ENCODE results near the gene RNF2.

RNF2 gene

DNA sequence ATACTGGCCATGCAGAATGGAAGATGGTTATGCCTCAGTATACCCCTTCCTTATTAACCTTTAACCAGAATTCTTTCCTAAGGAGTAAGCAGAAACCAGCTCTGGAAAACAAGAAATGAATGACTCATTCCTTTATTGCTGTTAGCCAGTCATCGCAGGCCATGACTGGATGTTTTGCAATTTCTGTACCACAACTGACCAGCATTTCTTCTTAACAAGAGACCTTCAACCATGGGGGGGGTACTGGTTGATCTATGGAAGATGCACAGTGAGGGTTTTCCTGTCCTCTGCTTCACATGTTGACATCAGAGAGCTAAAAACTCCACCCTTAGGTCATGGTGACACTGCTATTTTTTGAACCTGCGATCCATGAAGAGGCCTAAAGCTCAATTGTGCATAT is 28.0 kb upstream of the RNF2 start:
- Histone ChIP-seq H4K91ac (ENCODE audit: low read depth, low read length) (no peak overlapping the region), H3K4me1 (ENCODE audit: control insufficient read depth in 1 of 2, insufficient read depth in 2 of 2, low read length in 2 of 2) (peaks cover 5 to 9% of the 10 kb centered on the region in 2 experiments), H2AFZ (ENCODE audit: insufficient read depth, low read length, poor library complexity) (no peak overlapping the region), H2BK120ac (ENCODE audit: insufficient read depth, low read length, poor library complexity) (no peak overlapping the region), H3K4me2 (ENCODE audit: low read length) (no peak overlapping the region), H3K36me3 (ENCODE audit: control insufficient read depth in 1 of 2, insufficient read depth in 2 of 2, low read length in 2 of 2) (no peaks in the 10 kb centered on the region), H3K9ac (ENCODE audit: low read length) (no peak overlapping the region), H3K79me1 (ENCODE audit: low read length) (peaks cover 7% of the 10 kb centered on the region), H3K23ac (ENCODE audit: low read length) (no peak overlapping the region), H3K18ac (ENCODE audit: low read length) (no peak overlapping the region), H4K12ac (ENCODE audit: low read depth, low read length) (no peak overlapping the region), H3K27ac (ENCODE audit: low read depth, low read length) (no peak overlapping the region), H2BK12ac (ENCODE audit: low read length) (no peak overlapping the region), H3K4ac (ENCODE audit: low read depth, low read length) (no peak overlapping the region), H2BK5ac (ENCODE audit: low read depth, low read length, poor library complexity) (no peak overlapping the region), H3K79me2 (ENCODE audit: control insufficient read depth, insufficient read depth, low read length, poor library complexity) (no peaks in the 10 kb centered on the region), H3K14ac (ENCODE audit: low read length) (no peak overlapping the region), H2AK5ac (ENCODE audit: low read length) (no peak overlapping the region), H4K8ac (ENCODE audit: low read depth, low read length) (no peak overlapping the region), H3K27me3 (ENCODE audit: insufficient read depth, low read length) (no peaks in the 10 kb centered on the region), H3K4me3 (ENCODE audit: low read depth, low read length) (no peak overlapping the region), H3K9me3 (ENCODE audit: insufficient read depth, low read depth, low read length) (no peaks in the 10 kb centered on the region)
- DNase-seq, result peak; percentile 85 to 86
- no CpG with 5 or more reads among the region's 2 CpGs for WGBS (ENCODE audit: extremely low coverage, insufficient coverage, insufficient read length)

DNA sequence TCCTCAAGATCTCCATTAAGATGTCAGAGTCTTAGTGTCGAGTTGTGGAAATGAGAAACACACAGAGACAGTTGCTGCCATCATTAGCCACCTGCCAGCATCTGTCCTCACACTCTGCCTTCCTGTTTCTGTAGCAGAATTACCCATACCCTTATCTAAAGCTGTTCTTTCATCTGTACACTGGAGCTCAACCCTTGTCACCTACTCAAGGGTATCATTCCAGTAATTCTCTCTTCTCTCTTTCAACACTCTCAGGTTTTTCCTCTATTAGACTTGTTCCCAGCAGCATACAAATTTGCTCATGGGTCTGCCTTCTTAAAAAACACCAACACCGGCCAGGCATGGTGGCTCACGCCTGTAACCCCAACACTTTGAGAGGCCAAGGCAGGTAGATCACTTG is 27.4 kb upstream of the RNF2 start:
- H3K27me3 ChIP-seq (ENCODE audit: insufficient read depth, low read length), result no peaks in the 10 kb centered on the region
- no peak overlapping the region for H3K14ac ChIP-seq (ENCODE audit: low read length)
- H3K4me3 ChIP-seq (ENCODE audit: low read depth, low read length), result no peak overlapping the region
- H3K36me3 ChIP-seq (ENCODE audit: control insufficient read depth in 1 of 2, insufficient read depth in 2 of 2, low read length in 2 of 2), result no peaks in the 10 kb centered on the region
- peaks cover 7% of the 10 kb centered on the region for H3K79me1 ChIP-seq (ENCODE audit: low read length)
- no peak overlapping the region for H4K12ac ChIP-seq (ENCODE audit: low read depth, low read length)
- no peak overlapping the region for H3K4me2 ChIP-seq (ENCODE audit: low read length)
- H2AFZ ChIP-seq (ENCODE audit: insufficient read depth, low read length, poor library complexity), result no peak overlapping the region
- H3K79me2 ChIP-seq (ENCODE audit: control insufficient read depth, insufficient read depth, low read length, poor library complexity), result no peaks in the 10 kb centered on the region
- H3K9ac ChIP-seq (ENCODE audit: low read length), result no peak overlapping the region
- H4K91ac ChIP-seq (ENCODE audit: low read depth, low read length), result peak overlapping the region; percentile 42
- no CpG with 5 or more reads among the region's 3 CpGs for WGBS (ENCODE audit: extremely low coverage, insufficient coverage, insufficient read length)
- no peak overlapping the region for H2BK5ac ChIP-seq (ENCODE audit: low read depth, low read length, poor library complexity)
- H2BK12ac ChIP-seq (ENCODE audit: low read length), result peak overlapping the region; percentile 71
- H3K18ac ChIP-seq (ENCODE audit: low read length), result no peak overlapping the region
- peak overlapping the region; percentile 54 for H2AK5ac ChIP-seq (ENCODE audit: low read length)
- DNase-seq, result peak; percentile 32 to 73
- H3K4ac ChIP-seq (ENCODE audit: low read depth, low read length), result no peak overlapping the region
- peaks cover 5 to 9% of the 10 kb centered on the region in 2 experiments for H3K4me1 ChIP-seq (ENCODE audit: control insufficient read depth in 1 of 2, insufficient read depth in 2 of 2, low read length in 2 of 2)
- H3K27ac ChIP-seq (ENCODE audit: low read depth, low read length), result no peak overlapping the region
- no peaks in the 10 kb centered on the region for H3K9me3 ChIP-seq (ENCODE audit: insufficient read depth, low read depth, low read length)
- H4K8ac ChIP-seq (ENCODE audit: low read depth, low read length), result no peak overlapping the region
- peak overlapping the region; percentile 66 for H2BK120ac ChIP-seq (ENCODE audit: insufficient read depth, low read length, poor library complexity)
- no peak overlapping the region for H3K23ac ChIP-seq (ENCODE audit: low read length)

DNA sequence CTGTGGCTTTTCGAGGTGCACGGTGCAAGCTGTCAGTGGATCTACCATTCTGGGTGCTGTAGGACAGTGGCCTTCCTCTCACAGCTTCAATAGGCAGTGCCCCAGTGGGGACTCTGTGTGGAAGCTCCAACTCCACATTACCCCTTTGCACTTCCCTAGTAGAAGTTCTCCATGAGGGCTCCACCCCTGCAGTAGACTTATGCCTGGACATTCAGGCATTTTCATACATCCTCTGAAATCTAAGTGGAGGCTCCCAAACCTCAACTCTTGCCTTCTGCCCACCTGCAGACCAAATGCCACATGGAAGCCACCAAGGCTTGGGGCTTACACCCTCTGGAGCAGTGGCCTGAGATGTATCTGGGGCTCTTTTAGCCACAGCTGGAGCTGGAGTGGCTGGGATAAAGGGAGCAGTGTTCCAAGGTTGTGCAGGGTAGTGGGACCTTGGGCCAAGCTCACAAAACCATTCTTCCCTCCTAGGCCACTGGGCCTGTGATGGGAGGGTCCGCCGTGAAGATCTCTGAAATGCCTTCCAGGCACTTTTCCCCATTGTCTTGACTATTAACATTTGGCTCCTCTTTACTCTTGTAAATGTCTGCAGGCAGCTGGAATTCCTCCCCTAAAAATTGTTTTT is 18.0 kb upstream of the RNF2 start:
- H3K27ac ChIP-seq (ENCODE audit: low read depth, low read length), result no peak overlapping the region
- no peak for DNase-seq

DNA sequence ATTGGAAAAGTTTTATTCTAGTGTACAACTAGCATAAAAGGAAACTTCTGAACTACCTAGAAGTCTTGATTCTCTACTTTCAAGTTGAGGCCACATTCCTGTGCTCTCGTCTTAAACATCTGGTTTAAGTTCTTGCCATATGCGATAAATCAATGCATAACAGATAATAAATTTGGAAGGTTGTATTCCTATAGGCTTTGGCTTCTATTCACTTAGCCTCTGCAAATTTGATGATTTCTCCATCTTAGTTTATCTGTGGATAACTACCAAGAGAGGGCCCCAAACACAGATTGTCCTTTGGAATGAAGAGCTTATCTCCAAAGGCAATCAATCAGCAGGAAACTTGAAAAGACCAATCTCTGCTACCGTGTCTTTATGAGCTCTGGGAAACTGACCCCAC is 11.7 kb upstream of the RNF2 start:
- no peak overlapping the region for H2BK5ac ChIP-seq (ENCODE audit: low read depth, low read length, poor library complexity)
- no CpG with 5 or more reads among the region's 3 CpGs for WGBS (ENCODE audit: extremely low coverage, insufficient coverage, insufficient read length)
- H3K79me1 ChIP-seq (ENCODE audit: low read length), result no peaks in the 10 kb centered on the region

More for the DNA sequence above, 18.0 kb upstream of the RNF2 start:
- Histone ChIP-seq H3K18ac (ENCODE audit: low read length) (no peak overlapping the region), H3K4ac (ENCODE audit: low read depth, low read length) (no peak overlapping the region), H4K91ac (ENCODE audit: low read depth, low read length) (no peak overlapping the region), H2BK120ac (ENCODE audit: insufficient read depth, low read length, poor library complexity) (no peak overlapping the region), H3K79me1 (ENCODE audit: low read length) (no peaks in the 10 kb centered on the region), H3K9me3 (ENCODE audit: insufficient read depth, low read depth, low read length) (peaks cover 10% of the 10 kb centered on the region), H3K4me2 (ENCODE audit: low read length) (no peak overlapping the region), H2BK5ac (ENCODE audit: low read depth, low read length, poor library complexity) (no peak overlapping the region), H2BK12ac (ENCODE audit: low read length) (no peak overlapping the region), H4K8ac (ENCODE audit: low read depth, low read length) (no peak overlapping the region), H3K4me3 (ENCODE audit: low read depth, low read length) (no peak overlapping the region), H3K14ac (ENCODE audit: low read length) (no peak overlapping the region), H2AK5ac (ENCODE audit: low read length) (no peak overlapping the region), H3K36me3 (ENCODE audit: control insufficient read depth in 1 of 2, insufficient read depth in 2 of 2, low read length in 2 of 2) (no peaks in the 10 kb centered on the region), H4K12ac (ENCODE audit: low read depth, low read length) (no peak overlapping the region), H3K79me2 (ENCODE audit: control insufficient read depth, insufficient read depth, low read length, poor library complexity) (no peaks in the 10 kb centered on the region), H3K23ac (ENCODE audit: low read length) (no peak overlapping the region), H2AFZ (ENCODE audit: insufficient read depth, low read length, poor library complexity) (no peak overlapping the region), H3K27me3 (ENCODE audit: insufficient read depth, low read length) (no peaks in the 10 kb centered on the region), H3K9ac (ENCODE audit: low read length) (no peak overlapping the region), H3K4me1 (ENCODE audit: control insufficient read depth in 1 of 2, insufficient read depth in 2 of 2, low read length in 2 of 2) (no peaks in the 10 kb centered on the region)
- WGBS (ENCODE audit: extremely low coverage, insufficient coverage, insufficient read length), result no CpG with 5 or more reads among the region's 4 CpGs

More for the DNA sequence above, 11.7 kb upstream of the RNF2 start:
- Histone ChIP-seq H3K4me1 (ENCODE audit: control insufficient read depth in 1 of 2, insufficient read depth in 2 of 2, low read length in 2 of 2) (no peaks in the 10 kb centered on the region), H2BK12ac (ENCODE audit: low read length) (no peak overlapping the region), H4K91ac (ENCODE audit: low read depth, low read length) (no peak overlapping the region), H3K9ac (ENCODE audit: low read length) (no peak overlapping the region), H3K27me3 (ENCODE audit: insufficient read depth, low read length) (no peaks in the 10 kb centered on the region), H2AFZ (ENCODE audit: insufficient read depth, low read length, poor library complexity) (no peak overlapping the region), H3K18ac (ENCODE audit: low read length) (no peak overlapping the region), H3K4me3 (ENCODE audit: low read depth, low read length) (no peak overlapping the region), H3K36me3 (ENCODE audit: control insufficient read depth in 1 of 2, insufficient read depth in 2 of 2, low read length in 2 of 2) (no peaks in the 10 kb centered on the region), H3K4me2 (ENCODE audit: low read length) (no peak overlapping the region), H3K4ac (ENCODE audit: low read depth, low read length) (no peak overlapping the region), H3K23ac (ENCODE audit: low read length) (no peak overlapping the region), H3K79me2 (ENCODE audit: control insufficient read depth, insufficient read depth, low read length, poor library complexity) (no peaks in the 10 kb centered on the region), H4K8ac (ENCODE audit: low read depth, low read length) (no peak overlapping the region), H3K27ac (ENCODE audit: low read depth, low read length) (no peak overlapping the region), H3K14ac (ENCODE audit: low read length) (no peak overlapping the region), H4K12ac (ENCODE audit: low read depth, low read length) (no peak overlapping the region), H3K9me3 (ENCODE audit: insufficient read depth, low read depth, low read length) (no peaks in the 10 kb centered on the region), H2BK120ac (ENCODE audit: insufficient read depth, low read length, poor library complexity) (no peak overlapping the region), H2AK5ac (ENCODE audit: low read length) (no peak overlapping the region)
- DNase-seq, result no peak

All from trophoblast cell (in vitro differentiated cells and primary cell).